Measurements from ENCODE around the gene PCAT6. TPM values are rescaled to one million over a fixed set of nuclear protein-coding genes. Genes with fewer than 3 reads are reported as not detected.

PCAT6 gene
- total and polyA plus RNA-seq, 2 experiments from 2014 or later: 7.2 to 28.1 TPM

DNA sequence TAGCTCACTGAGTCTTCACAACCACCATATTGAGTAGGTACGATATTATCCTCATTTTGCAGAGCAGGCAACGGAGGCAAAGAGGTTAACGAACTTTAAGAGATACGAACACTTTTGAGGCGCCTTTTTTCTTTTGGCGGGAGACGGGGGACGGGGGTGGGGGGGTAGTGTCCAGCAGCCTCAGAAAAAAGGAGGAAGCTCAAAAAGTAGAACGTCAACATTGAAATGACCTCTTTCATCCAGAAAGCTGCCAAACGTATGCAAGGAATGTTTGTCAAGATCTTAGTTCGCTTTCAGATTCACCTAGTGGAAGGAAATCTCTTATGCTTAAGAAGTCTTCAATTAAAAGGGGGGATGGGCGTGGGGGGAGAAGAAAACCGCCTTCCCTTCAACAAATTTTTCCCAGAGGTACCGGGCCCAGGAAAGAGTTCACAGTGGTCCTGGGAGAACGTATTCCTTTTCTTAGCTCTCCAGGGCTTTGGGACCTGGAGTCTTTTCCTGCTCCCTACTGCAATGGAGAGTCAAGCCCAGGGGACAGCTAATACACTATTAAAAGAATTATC lies 1.1 kb upstream of the PCAT6 start:
- DNase-seq (ENCODE audit: low spot score) (peak; percentile 27), ATAC-seq (no peak)
- peaks cover 44% of the 10 kb centered on the region for H3K4me1 Mint-ChIP-seq
- TF ChIP-seq ZNF462 (CRISPR knock-in tag; IDR thresholded peaks at IDR 0.05): no peak
- no peak for TF ChIP-seq REST (IDR thresholded peaks at IDR 0.05; ENCODE audit: unreplicated experiment)
- TF ChIP-seq, protein P1, sequence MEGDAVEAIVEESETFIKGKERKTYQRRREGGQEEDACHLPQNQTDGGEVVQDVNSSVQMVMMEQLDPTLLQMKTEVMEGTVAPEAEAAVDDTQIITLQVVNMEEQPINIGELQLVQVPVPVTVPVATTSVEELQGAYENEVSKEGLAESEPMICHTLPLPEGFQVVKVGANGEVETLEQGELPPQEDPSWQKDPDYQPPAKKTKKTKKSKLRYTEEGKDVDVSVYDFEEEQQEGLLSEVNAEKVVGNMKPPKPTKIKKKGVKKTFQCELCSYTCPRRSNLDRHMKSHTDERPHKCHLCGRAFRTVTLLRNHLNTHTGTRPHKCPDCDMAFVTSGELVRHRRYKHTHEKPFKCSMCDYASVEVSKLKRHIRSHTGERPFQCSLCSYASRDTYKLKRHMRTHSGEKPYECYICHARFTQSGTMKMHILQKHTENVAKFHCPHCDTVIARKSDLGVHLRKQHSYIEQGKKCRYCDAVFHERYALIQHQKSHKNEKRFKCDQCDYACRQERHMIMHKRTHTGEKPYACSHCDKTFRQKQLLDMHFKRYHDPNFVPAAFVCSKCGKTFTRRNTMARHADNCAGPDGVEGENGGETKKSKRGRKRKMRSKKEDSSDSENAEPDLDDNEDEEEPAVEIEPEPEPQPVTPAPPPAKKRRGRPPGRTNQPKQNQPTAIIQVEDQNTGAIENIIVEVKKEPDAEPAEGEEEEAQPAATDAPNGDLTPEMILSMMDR (conservative IDR thresholded peaks at IDR 0.05; ENCODE audit: low read depth in 2 of 2): no peak
- H3K4me3 Mint-ChIP-seq: peak overlapping the region; percentile 78
- Histone ChIP-seq H3F3A (replicated peaks; ENCODE audit: low read depth) (peaks cover 8% of the 10 kb centered on the region; the same call in 1 of the 2 replicates), H3K27me3 (ENCODE audit: insufficient read depth) (peaks cover 18% of the 10 kb centered on the region), H3K4me1 (ENCODE audit: insufficient read depth) (peaks cover 42% of the 10 kb centered on the region), H3K4me2 (peak overlapping the region; percentile 89), H3K9me2 (ENCODE audit: insufficient read depth) (no peaks in the 10 kb centered on the region; the same call in 1 of the 2 replicates), H3K79me2 (replicated peaks; ENCODE audit: insufficient read depth) (peaks cover 42% of the 10 kb centered on the region), H3K36me3 (ENCODE audit: insufficient read depth) (no peaks in the 10 kb centered on the region), H2AFZ (peak overlapping the region; percentile 39), H4K20me1 (replicated peaks; ENCODE audit: insufficient read depth) (no peaks in the 10 kb centered on the region), H3K4me3 (peak overlapping the region; percentile 66), H3K27ac (ENCODE audit: low read depth) (peak overlapping the region; percentile 78)
- H3K27me3 Mint-ChIP-seq (ENCODE audit: insufficient read depth, low read depth, poor library complexity): peaks cover 15% of the 10 kb centered on the region
- no peaks in the 10 kb centered on the region; the same call in 2 of the 3 replicates for H3K36me3 Mint-ChIP-seq (ENCODE audit: low read depth)
- H3K27ac Mint-ChIP-seq: peak overlapping the region; percentile 68; the same call in 1 of the 2 replicates
- H3K9me3 Mint-ChIP-seq: no peaks in the 10 kb centered on the region
